T-helper 1 cell treated with Interleukin-12 subunit alpha and Interleukin-12 subunit beta and Interleukin-4 antibody, amounts not matched to agents 30 μg/mL and 1 μg/mL, for 36 hours (primary cell): ENCODE measurements around the gene PUS1.

Experiments
- H3K27ac Mint-ChIP-seq: one replicate; pipeline ENCODE4 v1.8.0; 2021; ENCODE audit warnings: mild to moderate bottlenecking, mixed read lengths
- H3K27me3 Mint-ChIP-seq: one replicate; pipeline ENCODE4 v1.8.0; 2021; ENCODE audit warnings: low read depth, mixed read lengths
- H3K36me3 Mint-ChIP-seq: one replicate; pipeline ENCODE4 v1.8.0; 2021; ENCODE audit warnings: low read depth, mixed read lengths
- H3K4me1 Mint-ChIP-seq: one replicate; pipeline ENCODE4 v1.8.0; 2021; ENCODE audit warnings: low read depth, mixed read lengths
- H3K4me3 Mint-ChIP-seq: one replicate; pipeline ENCODE4 v1.8.0; 2021; ENCODE audit warnings: mild to moderate bottlenecking, moderate library complexity, mixed read lengths
- H3K9me3 Mint-ChIP-seq: one replicate; pipeline ENCODE4 v1.8.0; 2021; ENCODE audit warnings: mixed read lengths

Gene PUS1

GRCh38 chr12:131896811-131897270 is 32.2 kb upstream of the PUS1 start:
- H3K27ac Mint-ChIP-seq, result no peak overlapping the region
- H3K9me3 Mint-ChIP-seq, result no peaks in the 10 kb centered on the region
- H3K4me3 Mint-ChIP-seq, result peak overlapping the region; percentile 28
- no peaks in the 10 kb centered on the region for H3K36me3 Mint-ChIP-seq
- no peaks in the 10 kb centered on the region for H3K27me3 Mint-ChIP-seq
- H3K4me1 Mint-ChIP-seq, result peaks cover 6% of the 10 kb centered on the region

DNA sequence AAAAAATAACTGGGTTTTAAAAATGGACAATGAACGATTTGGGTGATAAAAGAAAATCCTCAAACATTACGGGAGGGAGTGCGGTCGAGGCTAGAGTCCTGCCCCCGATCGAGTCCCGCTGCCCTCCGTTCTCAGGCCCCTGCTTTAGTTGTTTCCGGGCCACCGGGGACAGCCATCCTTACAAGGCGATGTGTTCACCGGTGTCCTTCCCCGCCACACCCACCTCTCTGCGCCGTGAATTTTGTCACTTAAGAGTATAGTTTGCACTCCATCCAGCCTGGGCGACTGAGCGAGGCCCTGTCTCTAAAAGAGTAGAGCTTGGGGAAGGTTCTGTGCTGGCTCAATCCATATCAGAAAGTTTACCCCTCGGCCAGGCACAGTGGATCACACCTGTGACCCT is 31.8 kb upstream of the PUS1 start:
- no peaks in the 10 kb centered on the region for H3K36me3 Mint-ChIP-seq
- H3K9me3 Mint-ChIP-seq, result no peaks in the 10 kb centered on the region
- peaks cover 6% of the 10 kb centered on the region for H3K4me1 Mint-ChIP-seq
- no peaks in the 10 kb centered on the region for H3K27me3 Mint-ChIP-seq
- H3K27ac Mint-ChIP-seq, result no peak overlapping the region
- peak overlapping the region; percentile 14 for H3K4me3 Mint-ChIP-seq

- no peaks in the 10 kb centered on the region for H3K36me3 Mint-ChIP-seq
- H3K4me3 Mint-ChIP-seq, result no peak overlapping the region
- H3K27ac Mint-ChIP-seq, result no peak overlapping the region
- H3K4me1 Mint-ChIP-seq, result peaks cover 6% of the 10 kb centered on the region
- no peaks in the 10 kb centered on the region for H3K27me3 Mint-ChIP-seq
- no peaks in the 10 kb centered on the region for H3K9me3 Mint-ChIP-seq
These were observed 31.2 kb upstream of the PUS1 start for GRCh38 chr12:131897875-131898274.

DNA sequence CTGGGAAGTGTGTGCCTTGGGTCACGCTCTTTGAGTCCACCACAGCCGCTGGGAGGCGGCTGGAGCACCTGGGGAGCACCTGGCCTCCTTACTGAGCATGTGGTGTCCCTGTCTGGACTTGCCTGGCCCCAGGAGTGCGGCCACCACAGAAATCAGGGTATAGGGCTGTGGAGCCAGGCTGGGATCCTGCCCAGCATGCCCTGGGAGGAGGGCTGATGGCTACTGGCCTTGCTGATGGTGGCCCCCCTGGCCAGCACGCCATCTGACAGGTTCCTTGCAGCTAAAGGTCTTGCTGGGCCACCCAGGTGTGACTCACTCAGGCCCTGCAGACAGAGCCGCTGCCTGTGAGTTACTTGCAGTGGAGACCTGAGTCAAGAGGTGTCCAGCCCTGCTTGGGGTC is 28.7 kb upstream of the PUS1 start:
- Mint-ChIP-seq H3K4me1 (peaks cover 4% of the 10 kb centered on the region), H3K36me3 (no peaks in the 10 kb centered on the region), H3K9me3 (no peaks in the 10 kb centered on the region), H3K27me3 (no peaks in the 10 kb centered on the region), H3K27ac (no peak overlapping the region), H3K4me3 (no peak overlapping the region)

- Mint-ChIP-seq H3K27ac (no peak overlapping the region), H3K4me1 (peaks cover 7% of the 10 kb centered on the region), H3K27me3 (no peaks in the 10 kb centered on the region), H3K4me3 (no peak overlapping the region), H3K9me3 (no peaks in the 10 kb centered on the region), H3K36me3 (no peaks in the 10 kb centered on the region)
These were observed 27.4 kb upstream of the PUS1 start for GRCh38 chr12:131901431-131902331.

GRCh38 chr12:131902332-131903241 is 26.5 kb upstream of the PUS1 start:
- Mint-ChIP-seq H3K36me3 (no peaks in the 10 kb centered on the region), H3K4me3 (no peak overlapping the region), H3K27me3 (no peaks in the 10 kb centered on the region), H3K9me3 (no peaks in the 10 kb centered on the region), H3K27ac (no peak overlapping the region), H3K4me1 (peaks cover 6% of the 10 kb centered on the region)

- no peaks in the 10 kb centered on the region for H3K27me3 Mint-ChIP-seq
- H3K27ac Mint-ChIP-seq, result no peak overlapping the region
- no peaks in the 10 kb centered on the region for H3K9me3 Mint-ChIP-seq
- H3K36me3 Mint-ChIP-seq, result no peaks in the 10 kb centered on the region
- no peak overlapping the region for H3K4me3 Mint-ChIP-seq
- H3K4me1 Mint-ChIP-seq, result peaks cover 6% of the 10 kb centered on the region
These were observed 25.5 kb upstream of the PUS1 start for GRCh38 chr12:131903270-131904255.

GRCh38 chr12:131904346-131904745 is 24.7 kb upstream of the PUS1 start:
- Mint-ChIP-seq H3K27ac (no peak overlapping the region), H3K27me3 (no peaks in the 10 kb centered on the region), H3K36me3 (no peaks in the 10 kb centered on the region), H3K4me1 (peaks cover 6% of the 10 kb centered on the region), H3K9me3 (no peaks in the 10 kb centered on the region), H3K4me3 (no peak overlapping the region)

DNA sequence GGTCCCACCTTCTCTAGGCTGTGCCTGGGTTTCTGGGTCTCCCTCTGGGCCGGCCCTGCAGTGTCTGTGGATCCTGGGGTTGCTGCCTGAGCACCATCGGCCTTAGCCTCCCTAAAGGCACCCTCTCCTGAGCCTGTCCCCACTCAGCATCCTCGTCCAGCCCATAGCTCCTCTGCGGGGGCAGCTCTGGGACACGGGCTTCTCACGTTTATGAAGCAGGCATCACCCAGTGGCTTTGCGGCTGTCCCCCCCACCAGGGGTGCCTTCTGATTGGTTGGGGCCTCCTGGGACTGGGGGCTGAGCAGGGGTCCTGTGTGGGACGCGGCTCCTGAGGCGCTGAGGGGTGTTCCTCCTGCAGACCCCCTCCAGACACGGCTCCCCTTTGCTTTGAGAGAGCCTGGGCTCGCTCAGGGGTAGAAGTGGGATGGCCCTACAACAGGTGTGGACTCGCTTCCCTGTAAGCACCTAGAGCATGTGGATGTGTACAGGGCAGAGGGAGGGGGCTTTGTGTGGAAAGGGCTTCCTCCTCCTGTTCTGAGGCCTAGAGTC is 23.9 kb upstream of the PUS1 start:
- Mint-ChIP-seq H3K27me3 (no peaks in the 10 kb centered on the region), H3K36me3 (no peaks in the 10 kb centered on the region), H3K4me3 (no peak overlapping the region), H3K4me1 (peaks cover 5% of the 10 kb centered on the region), H3K9me3 (no peaks in the 10 kb centered on the region), H3K27ac (no peak overlapping the region)

- no peaks in the 10 kb centered on the region for H3K9me3 Mint-ChIP-seq
- H3K4me1 Mint-ChIP-seq, result peaks cover 4% of the 10 kb centered on the region
- no peaks in the 10 kb centered on the region for H3K27me3 Mint-ChIP-seq
- no peak overlapping the region for H3K27ac Mint-ChIP-seq
- no peaks in the 10 kb centered on the region for H3K36me3 Mint-ChIP-seq
- H3K4me3 Mint-ChIP-seq, result no peak overlapping the region
These were observed 23.4 kb upstream of the PUS1 start for GRCh38 chr12:131905630-131906091.

DNA sequence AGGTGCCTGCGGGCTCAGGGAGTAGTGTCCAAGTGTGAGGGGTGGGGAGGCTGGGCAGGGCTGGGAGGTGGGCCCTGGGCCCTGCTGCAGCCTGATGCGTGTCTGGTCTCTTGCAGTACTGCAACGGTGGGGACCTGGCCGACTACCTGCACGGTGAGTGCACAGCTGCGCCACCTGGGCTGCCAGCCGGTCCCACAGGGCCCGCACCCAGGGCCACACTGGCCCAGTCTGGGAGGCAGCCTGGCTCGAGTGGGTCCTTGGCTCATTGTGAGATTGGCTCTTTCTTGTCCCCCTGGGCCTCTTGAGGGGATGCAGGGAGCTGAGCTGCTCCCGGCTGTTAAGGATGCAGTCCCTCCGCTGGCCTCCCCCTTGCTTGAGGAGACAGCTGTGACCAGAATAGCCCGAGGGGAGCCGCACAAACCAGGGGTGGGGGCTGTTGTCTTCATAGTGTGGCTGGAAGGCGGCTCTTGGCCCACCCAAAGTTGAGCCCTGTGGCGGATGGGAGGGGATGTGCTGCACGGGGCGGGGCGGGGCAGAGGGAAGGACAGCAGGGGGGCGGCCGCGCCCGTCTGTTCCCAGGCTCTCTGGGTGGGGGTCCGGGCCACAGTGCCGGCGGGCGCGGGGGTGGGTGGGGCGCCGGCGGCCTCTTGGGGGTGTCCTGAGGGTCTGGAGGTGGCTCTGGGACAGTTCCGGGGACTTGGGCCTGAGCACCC is 21.5 kb upstream of the PUS1 start:
- no peaks in the 10 kb centered on the region for H3K27me3 Mint-ChIP-seq
- no peak overlapping the region for H3K27ac Mint-ChIP-seq
- no peak overlapping the region for H3K4me3 Mint-ChIP-seq
- peaks cover 4% of the 10 kb centered on the region for H3K4me1 Mint-ChIP-seq
- H3K36me3 Mint-ChIP-seq, result no peaks in the 10 kb centered on the region
- no peaks in the 10 kb centered on the region for H3K9me3 Mint-ChIP-seq

GRCh38 chr12:131908092-131909080 is 20.7 kb upstream of the PUS1 start:
- Mint-ChIP-seq H3K4me3 (no peak overlapping the region), H3K27me3 (no peaks in the 10 kb centered on the region), H3K9me3 (no peaks in the 10 kb centered on the region), H3K27ac (no peak overlapping the region), H3K36me3 (no peaks in the 10 kb centered on the region), H3K4me1 (peaks cover 4% of the 10 kb centered on the region)
